NCI-H2107 treated with DMSO at 0.1 percent for 48 hours (cell line): ENCODE data around the gene CYB5R3.
"Not testable (repeated sequence)": the region's sequence is repeated elsewhere in the genome, so short reads cannot be mapped to it uniquely, and the experiment has no call there.

Source experiments
- DNase-seq: peaks from one replicate; lab custom pipeline; 2025; ENCODE audit not compliant: unreplicated experiment; lab: John Stamatoyannopoulos, UW

CYB5R3 gene

DNA sequence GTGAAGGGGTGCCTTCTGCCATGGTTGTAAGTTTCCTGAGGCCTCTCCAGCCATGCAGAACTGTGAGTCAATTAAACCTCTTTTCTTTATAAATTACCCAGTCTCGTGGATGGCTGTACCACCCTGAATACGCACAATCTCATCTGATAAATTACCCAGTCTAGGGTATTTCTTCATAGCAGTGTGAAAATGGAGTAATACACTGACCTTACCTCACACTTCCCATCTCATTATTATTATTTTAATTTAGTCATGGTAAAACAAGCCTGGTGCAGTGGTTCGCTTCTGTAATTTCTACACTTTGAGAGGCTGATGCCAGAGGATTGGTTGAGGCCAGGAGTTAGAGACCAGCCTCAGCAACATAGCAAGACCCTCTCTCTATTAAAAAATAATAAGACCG lies 30.5 kb upstream of the CYB5R3 start:
- DNase-seq: no peak

DNA sequence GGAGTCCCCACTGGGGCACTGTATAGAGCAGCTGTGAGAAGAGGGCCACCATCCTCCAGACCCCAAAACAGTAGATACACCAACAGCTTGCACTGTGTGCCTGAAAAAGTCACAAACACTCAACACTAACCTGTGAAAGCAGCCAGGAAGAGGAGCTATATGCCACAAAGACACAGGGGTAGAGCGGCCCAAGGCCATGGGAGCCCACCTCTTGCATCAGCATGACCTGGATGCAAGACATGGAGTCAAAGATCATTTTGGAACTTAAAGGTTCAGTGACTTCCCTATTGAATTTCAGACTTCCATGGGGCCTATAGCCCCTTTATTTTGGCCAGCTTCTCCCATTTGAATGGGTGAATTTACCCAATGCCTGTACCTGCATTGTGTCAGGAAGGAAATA lies 29.7 kb upstream of the CYB5R3 start:
- DNase-seq: no peak

DNA sequence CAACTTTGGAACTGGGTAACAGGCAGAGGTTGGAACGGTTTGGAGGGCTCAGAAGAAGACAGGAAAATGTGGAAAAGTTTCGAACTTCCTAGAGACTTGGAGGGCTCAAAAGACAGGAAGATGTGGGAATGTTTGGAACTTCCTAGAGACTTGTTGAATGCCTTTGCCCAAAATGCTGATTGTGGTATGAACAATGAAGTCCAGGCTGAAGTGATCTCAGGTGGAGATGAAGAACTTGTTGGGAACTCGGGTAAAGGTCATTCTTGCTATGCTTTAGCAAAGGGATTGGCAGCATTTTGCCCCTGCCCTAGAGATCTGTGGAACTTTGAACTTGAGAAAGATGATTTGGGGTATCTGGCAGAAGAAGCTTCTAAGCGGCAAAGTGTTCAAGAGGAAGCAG lies 28.7 kb upstream of the CYB5R3 start:
- not testable (repeated sequence) for DNase-seq

DNA sequence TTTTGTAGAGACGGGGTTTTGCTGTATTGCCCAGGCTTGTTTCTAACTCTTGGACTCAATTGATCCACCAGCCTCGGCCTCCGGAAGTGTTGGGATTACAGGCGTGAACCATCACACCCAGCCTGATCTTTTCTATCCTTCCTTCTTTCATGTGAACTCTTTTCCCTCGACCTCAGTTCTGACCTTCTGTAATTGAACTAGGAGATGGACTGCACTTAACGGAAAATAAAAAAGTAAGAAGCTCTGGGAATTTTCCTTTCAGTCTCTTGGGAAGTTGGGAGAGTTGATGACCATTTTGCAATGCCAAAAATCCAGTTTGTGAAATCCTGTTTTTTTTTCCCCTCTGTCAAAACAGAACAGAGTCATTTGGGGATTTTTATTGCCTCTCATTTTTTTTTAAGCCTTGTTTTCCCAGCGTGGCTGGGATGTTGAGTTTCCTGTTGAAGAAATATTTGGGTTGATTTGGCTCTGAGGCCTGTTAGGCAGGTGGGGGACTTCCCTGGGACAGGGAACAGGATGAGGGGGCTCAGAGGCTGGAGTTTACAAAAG lies 26.9 kb upstream of the CYB5R3 start:
- no peak for DNase-seq

DNA sequence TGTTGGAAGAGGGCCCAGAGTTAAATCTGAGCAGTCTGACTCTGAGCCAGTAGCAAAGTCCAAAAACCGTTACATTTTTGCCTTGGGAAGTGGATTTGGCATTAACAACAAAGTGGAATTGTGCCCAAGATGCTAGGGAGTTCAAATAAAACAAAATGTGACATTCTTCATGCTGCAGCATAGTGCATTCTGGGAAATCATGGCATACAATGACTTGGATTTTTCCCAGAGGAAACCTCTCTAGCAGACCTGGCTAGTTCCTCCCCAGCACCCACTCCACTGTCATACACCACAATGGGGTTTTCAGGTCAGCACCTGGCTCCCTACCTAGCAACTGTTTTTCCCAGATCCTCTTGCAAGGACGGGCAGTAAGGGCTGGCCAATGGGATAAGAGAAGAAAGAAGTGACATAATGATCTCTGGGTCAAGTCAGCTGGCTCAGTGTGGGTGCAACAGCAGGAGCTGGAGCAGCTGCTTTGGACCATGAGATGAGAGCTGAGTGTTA lies 24.8 kb upstream of the CYB5R3 start:
- DNase-seq: no peak

DNA sequence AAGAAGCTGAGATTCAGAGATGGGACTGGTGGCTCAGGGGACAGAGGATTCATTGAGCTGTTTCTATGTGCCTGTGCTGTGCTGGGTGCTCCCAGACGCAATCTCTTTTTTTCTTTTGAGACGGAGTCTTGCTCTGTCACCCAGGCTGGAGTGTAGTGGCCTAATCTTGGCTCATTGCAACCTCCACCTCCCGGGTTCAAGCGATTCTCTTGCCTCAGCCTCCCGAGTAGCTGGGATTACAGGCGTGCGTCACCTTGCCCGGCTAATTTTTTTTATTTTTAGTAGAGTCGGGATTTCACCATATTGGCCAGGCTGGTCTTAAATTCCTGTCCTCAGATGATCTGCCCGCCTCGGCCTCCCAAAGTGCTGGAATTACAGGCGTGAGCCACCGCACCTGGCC lies 23.9 kb upstream of the CYB5R3 start:
- not testable (repeated sequence) for DNase-seq

DNA sequence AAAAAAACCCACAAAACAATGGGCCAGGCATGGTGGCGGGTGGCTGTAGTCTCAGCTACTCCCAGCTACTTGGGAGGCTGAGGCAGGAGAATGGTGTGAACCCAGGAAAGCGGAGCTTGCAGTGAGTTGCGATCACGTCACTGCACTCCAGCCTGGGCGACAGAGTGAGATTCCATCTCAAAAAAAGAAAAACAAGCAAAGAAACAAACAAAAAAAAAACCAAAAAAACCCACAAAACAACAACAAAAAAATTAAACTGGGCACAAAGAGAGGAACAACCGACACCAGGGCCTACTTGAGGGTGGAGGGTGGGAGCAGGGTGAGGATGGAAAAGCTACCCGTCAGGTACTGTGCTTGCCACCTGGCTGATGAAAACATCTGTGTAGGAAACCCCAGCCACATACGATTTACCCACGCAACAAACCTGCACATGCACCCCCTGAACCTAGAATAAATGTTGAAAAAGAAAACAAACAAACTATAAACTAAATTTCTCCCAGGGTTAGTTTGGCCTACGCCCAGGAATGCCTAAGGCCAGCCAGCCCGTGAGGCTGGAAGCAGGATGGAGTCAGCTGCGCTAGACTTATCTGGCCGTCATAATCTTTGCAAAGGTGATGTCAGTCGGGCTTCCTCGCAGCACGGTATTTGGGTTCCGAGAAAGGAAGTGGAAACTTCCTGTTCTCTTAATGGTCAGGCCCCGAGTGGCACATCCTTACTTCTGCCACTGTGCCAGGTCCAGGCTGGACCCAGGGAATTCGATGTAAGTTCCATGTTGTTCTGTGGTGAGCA lies 21.9 kb upstream of the CYB5R3 start:
- DNase-seq: no peak

DNA sequence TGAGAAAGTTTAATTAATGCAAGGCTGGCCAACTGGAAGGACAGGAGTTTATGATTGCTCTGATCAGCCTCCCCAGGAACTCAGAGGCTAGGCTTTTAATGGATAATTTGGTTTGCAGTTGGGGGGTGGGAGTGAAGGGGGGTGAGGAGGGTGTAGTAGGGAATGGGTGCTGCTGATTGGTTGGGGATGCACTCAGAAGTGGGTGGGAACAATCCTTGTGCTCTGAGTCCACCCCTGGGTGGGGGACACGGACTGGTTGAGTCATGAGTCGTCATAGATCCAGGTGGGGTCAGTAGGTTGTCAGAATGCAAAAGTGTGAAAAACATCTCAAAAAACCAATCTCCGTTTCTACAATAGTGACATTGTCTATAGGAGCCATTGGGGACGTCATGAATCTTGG lies 20.9 kb upstream of the CYB5R3 start:
- no peak for DNase-seq

DNA sequence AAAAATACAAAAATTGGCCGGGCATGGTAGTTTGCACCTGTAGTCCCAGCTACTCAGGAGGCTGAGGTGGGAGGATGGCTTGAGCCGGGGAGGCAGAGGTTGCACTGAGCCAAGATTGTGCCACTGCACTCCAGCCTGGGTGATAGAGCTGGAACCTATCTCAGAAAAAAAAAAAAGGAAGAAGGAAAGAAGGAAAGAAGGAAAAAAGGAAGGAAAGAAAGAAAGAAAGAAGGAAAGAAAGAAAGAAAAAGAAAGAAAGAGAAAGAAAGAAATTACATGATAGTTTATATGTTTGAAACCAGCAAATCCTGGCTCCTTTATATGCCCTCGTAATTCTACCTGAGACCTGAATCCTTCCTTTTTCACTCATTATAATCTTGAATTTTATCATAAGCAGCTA lies 17.2 kb upstream of the CYB5R3 start:
- not testable (repeated sequence) for DNase-seq

DNA sequence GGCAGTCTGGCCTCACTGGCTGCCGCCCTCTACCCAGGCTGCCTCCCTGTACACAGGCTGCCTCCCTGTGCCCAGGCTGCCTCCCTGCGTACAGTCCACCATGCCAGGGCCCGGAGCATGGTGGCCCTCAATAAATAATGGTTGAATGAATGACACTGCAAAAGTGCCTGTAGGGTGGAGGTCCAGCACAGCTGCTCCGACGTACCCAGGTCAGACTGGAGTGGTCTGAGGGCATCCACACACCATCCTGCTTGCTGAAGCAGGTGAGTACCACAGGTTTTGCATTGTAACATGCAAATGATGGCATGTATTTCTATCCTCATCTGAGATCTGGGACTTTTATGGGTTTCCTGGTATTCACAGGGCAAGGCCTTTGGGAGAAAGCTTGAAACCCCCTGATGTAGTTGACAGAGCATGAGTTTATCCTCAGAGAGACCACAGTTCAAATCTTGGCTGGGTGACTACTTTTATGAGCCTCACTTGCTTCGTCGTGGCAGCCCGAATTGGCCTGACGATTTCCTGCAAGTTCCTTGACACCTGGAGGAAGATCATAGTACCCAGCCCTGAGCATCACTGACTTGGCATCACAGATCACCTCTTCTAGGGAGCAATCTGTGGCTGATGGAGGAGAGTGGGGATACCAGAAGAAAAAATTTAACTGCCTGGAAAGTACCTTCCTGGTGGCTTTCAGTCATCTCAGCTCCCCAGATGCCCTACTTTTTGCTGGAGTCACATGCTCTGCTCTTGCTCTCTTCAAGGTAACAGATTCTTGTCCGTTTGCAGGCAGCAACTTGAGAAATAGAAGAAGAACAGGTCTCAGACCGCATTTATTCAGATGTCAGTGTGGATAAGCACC lies 16.0 kb upstream of the CYB5R3 start:
- DNase-seq: no peak

DNA sequence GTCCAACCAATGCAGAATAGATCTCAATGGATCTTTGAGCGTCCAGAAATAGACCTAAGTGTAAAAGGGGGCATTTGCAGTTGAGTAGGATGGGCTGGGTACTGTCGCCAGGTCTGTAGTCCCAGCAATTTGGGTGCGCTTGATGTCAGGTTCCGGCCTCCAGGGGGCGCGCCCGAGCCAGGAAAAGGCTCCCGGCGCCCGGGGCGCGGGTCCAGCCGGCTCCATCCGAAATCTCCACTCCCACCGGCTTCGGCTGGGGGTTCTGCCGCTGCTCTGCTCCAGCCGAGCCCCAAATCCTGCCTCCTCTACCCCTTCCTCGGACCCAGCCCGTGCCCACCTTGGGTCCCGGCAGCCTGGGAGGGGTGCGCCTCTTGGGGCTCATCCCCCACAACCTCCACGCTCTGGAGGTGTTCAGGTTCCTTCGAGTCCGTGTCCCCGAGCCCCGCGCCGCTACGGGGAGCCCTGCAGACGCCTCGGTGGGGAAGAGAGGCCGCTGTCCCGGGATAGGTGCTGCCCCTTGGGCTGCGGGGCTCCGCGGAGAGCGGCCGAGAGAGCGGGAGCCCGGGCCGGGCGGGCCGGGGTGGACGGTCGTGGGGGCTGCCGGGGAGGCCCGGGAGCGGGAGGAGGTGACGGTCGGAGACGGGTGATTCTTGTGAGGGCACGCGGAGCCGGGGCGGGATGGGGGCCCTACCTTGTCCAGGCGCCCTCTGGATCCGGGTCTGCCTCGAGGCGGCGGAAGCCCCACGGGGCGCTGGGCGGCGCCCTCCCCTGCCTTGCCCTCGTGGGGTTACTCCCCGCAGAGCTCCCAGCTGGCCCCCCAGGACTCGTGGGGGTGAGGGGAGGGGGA lies 13.0 kb upstream of the CYB5R3 start:
- peak; percentile 24 for DNase-seq

DNA sequence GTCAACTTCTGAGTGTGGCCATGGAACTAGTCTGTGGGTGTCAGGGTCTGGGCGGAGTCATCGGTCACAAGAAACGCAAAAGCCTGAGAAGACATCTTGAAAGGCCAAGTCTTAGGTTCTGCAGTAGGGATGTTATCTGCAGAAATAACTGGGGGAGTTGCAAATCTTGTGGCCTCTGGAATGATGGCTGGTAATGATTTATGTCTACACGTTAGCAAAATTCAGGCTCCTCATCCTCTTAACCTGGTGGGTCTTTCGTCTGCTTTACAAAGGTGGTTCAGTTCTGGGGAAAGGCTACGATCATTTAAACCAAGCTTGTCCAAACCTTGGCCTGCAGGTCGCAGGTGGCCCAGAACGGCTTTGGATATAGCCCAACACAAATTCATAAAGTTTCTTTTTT lies 7.4 kb upstream of the CYB5R3 start:
- no peak for DNase-seq

DNA sequence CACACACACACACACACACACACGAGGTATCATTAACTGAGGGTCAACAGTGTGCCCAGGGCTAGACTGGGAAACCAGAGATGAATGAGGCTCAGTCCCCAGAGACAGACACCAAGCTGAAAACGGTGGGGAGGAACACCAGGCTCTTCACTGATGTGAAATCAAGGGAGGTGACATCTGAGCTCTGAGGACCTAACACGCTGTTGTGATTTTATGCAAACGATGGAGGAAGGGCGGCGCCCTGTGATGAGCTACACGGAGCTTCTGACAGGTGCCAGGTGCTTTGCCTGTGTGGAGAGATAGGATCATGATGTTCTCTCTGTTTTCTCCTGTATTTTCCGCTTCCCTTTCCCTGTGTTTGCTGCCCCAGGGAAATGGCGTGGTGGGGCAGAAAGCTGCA lies 6.5 kb upstream of the CYB5R3 start:
- DNase-seq: peak; percentile 93

DNA sequence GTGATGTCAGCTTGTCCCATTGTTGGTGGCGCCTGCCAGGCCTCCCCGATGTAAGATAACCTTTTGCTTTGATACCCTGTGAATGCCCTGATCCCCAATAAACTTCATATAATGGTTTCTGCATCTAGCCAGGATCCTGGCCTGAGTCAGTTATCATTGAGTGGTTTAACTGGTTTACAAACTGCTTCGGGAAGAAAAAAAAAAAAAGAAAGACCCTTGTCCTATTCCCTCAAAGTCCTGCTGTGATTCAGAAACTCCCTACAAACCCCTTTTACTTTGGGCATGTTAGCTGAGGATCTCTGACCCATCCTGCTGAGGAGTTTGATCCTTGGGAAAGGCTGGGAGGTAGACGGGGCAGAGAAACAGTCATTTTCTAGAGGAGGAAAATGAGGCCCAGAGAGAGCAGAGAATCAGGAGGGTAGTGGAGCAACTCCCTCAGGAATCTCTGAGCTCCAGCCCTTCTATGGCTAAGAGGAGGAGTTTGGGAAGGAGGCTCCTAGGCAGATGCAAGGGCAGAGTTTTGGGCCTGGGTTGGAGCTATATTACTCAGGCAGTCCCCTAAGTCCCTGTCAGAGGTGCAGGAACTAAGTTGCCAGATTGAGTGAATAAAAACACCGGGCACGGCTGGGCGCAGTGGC lies 5.4 kb upstream of the CYB5R3 start:
- no peak for DNase-seq

DNA sequence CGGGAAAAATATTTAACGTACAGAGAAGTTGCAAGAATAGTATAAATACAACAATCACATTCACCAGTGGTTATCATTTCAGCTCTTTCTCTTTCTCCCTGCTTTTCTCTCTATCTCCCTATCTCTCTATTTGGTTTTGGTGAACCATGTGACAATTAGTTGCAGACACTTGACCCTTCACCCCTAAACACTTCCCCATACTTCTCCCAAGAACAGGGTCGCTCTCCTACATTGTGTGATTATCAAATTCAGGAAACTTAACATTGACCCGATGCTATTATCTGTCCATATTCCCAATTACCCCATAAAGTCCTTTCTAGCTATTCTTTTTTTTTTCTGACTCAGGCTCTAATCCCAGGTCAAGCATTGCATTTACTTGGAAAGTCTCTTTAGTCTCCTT lies 4.8 kb upstream of the CYB5R3 start:
- no peak for DNase-seq

DNA sequence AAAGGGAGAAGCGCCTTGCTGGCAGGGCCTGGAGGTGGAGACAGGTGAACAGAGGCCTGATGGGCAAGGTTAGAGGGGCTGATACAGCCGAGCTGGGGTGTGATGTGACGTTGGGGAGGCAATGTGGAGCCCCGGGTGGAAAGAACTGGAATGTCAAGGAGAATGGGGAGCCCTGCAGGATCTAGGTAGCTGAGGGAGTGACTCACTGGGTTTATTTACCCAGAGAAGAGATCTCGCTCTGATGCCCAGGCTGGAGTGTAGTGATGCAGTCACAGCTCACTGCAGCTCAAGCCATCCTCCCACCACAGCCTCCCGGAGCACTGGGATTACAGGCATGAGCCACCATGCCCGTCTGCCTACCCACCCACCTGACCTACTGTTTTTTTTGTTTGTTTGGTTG lies 1.9 kb upstream of the CYB5R3 start:
- no peak for DNase-seq

DNA sequence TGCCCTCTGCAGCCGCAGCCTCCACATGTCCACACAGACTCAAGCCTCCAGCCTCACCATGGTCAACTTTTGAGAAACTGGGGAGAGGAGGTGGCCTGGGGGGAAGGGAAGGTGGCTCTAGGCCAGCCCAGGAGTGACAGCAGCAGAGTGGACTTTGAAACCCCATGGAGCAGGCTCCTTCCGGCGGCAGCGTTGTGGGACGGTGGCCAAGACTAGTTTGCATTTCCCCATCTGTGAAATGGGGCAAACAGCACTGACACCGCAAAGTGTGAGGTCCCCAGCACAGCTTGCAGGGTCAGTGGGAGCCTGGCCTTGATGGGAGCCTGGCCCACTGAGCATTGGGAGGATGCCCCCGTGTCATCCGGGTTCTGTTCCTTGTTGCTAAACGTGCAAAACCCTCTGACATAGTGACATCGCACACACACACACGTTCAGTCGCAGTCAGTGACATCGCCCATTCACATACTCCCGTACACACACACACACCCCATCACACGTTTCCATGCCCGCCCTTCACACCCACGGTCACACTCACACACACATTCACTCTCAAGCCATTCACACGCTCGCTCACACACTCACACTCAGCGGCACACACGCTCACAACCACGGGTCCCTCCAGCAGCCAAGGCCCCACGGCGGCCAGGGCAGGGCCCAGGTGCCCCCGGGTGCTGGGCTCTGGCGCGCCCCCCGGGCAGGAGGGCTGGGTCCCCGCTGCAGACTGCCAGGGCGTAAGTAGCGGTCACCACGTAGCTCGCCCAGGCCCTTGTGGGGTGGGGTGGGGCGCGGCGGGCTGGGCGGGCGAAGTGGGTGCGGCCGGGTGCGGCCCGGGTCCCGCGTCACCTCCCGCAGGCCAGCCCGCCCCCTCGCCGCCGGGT lies 585 bp downstream of the CYB5R3 start:
- DNase-seq: no peak

DNA sequence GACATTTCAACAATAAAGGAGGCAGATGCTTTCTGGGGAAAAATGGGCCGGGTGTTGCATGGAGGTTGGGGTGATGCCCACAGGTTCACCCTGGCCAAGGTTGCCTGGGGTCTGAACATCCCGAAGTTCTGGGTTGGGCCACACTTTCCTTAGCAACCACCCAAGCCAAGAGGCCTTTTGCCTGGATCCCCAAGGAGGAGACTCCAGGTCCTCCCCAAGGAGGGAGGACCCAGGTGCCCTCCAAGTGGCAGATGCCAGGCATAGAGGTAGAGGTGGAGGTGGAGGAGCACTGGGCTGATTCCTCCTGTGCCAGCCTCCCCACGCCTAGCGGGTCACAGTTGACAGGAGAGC lies 1.2 kb downstream of the CYB5R3 start:
- no peak for DNase-seq
